ENCODE data around the gene SDSL.

- TF ChIP-seq, protein P1, sequence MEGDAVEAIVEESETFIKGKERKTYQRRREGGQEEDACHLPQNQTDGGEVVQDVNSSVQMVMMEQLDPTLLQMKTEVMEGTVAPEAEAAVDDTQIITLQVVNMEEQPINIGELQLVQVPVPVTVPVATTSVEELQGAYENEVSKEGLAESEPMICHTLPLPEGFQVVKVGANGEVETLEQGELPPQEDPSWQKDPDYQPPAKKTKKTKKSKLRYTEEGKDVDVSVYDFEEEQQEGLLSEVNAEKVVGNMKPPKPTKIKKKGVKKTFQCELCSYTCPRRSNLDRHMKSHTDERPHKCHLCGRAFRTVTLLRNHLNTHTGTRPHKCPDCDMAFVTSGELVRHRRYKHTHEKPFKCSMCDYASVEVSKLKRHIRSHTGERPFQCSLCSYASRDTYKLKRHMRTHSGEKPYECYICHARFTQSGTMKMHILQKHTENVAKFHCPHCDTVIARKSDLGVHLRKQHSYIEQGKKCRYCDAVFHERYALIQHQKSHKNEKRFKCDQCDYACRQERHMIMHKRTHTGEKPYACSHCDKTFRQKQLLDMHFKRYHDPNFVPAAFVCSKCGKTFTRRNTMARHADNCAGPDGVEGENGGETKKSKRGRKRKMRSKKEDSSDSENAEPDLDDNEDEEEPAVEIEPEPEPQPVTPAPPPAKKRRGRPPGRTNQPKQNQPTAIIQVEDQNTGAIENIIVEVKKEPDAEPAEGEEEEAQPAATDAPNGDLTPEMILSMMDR (conservative IDR thresholded peaks at IDR 0.05 in 1 of 2, IDR thresholded peaks at IDR 0.05 in 1 of 2; ENCODE audit: extremely low read depth in 1 of 2, insufficient read depth in 1 of 2, low read depth in 1 of 2, low read length in 2 of 2): no peak
- peak; percentile 89 for TF ChIP-seq EZH2 (IDR thresholded peaks at IDR 0.05; ENCODE audit: borderline replicate concordance, low read length)
These were observed 54.2 kb downstream of the SDSL start for GRCh38 chr12:113476176-113476986.
